Measurements from ENCODE around the gene LEO1.

The LEO1 gene
- total RNA-seq, result 8.0 to 43.1 (median 27.4) reads per million in 18 experiments

DNA sequence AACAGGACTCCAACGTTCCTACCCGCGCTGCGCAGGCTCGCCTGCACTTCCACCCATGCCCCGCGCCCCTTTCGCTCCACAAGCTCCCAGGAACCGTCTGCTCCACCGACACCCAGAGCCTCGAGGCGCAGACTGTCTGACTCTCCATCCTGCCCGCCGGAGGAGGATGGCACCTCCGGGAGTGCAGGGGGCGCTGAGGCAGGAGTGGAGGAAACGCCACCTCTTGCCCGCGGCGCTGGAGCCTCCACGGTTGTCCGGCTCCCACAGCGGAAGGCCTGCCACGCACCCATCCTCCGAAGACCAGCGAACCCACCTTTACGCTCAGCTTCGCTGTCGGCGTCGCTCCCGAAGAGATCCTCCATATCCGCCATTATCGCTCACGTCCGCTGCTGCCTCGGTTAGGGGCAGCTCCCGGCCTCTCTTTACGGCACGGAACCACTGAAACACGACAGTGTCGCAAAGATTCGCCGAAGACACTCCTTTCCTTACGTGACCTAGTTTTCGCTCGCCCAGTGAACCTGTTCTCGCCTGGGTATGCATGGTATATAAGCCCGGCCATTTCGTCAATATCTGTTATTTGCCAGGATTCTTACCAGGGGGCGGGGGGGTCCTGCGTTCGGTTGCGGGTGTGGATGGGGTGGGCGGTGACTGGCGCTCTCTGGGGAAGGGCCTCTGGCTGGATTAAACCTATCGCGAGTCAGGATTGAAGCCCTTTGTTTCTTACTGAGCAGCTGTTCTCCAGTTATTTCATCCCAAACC, at the start of gene LEO1:
TSS of gene LEO1 (minus strand) at position 404 of the 759 bp plus-strand sequence. CDS start at position 371, 33 bp downstream.
- peak; percentile 96 to 97 for DNase-seq

DNA sequence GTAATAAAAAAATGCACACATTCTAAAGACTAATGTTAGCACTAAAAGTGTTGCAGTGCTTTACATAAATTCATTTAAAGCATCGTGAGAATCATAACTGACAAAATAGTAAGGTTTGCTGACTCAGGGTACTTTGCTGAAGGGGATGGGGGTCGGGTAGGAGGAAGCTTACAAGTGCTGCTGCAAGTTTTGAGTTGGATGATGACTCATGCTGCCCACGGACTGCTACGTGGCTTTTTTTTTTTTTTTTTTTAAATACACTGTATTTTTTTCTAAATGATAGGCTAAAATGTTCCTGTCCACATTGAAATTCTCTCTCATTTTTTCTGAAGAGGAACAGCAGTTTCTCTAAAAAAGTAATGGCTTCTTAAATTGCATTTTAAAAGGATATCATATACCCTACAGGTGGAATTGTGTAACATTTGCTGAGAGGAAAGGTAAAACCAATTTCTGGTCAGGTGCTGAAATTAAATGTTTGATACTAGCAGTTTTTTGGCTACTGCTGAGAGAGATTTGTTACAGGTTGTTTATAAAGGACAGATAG, 49.6 kb upstream of the LEO1 start:
- peak; percentile 84 to 89 for DNase-seq

DNA sequence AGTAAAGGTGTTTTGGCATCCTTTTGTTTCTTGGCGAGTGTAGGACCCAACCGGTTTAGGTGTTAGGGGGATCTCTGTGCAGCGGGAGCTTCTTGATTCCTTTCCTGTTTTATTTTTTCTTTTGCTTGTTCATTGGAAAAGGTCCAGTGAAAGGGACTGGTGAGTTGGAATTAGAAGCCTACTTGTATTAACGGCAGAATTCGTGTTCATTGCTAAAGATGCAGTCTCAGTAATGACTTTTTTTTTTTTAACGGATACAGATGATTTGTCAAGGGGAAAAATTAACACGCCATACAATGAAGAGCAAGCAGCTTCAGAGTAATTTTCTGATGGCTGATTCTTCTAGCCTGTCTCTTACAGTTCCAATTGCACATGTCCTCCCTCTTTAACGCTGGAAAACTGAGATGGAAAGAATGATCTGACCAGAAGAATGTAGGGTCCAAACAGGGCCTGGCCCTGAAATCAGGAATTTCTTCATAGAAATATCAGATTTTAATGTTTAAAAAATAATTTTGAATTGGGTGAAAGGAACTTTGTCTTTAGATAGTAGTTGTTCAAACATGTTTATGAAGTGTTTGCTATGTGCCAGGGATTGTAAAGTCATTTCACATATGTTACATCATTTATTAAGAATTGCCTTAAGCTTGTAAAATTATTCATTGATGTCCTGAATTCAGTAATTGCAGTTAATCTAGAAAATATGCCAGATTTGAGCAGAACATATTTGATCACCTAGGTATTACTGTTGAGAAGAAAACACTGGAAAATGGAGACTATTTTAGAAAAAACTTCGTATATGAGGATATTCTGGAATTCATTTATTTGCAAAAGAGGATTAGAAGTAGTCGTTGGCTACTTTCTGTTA, 48.9 kb upstream of the LEO1 start:
- no peak for DNase-seq

DNA sequence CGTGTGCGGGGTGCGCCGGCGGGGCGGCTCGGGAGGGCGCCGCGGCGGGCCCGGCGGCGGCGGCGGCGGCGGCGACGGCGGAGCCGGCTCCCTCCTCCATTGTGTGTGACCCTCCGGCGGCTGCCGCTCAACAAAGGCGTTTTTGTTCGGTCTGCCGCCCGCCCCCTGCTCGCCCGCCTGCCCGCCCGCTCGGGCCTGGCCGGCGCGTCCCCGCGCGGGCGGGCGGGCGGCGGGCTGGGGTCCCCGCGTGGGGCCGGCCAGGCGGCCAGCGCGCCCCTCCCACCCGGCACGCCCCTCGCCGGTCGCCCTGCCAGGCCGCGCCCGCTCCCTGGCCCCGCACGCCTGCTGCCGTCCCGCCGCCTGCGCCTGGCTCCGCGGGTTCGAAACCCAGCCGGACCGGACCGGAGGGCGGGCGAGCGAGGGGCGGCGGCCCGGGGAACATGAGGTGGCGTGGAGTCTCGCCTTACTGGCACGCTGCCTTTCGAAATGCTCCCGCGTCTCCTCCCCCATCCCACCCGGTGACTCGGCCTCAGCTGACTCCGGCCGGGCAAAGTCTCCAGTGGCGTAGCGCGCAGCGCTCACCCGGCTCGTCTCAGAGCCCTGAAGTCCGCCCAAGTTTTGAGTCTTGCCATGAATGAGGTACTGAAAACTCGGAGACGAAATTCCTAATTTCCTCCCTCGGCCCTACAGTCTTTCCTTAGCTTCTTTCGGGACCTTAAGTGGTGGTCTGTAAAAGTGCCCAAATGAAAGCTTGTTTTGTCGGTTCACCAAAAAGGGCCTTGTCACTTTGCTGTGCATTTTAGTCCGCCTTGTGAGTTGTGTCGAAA, 48.0 kb upstream of the LEO1 start:
- peak; percentile 95 to 97 for DNase-seq

DNA sequence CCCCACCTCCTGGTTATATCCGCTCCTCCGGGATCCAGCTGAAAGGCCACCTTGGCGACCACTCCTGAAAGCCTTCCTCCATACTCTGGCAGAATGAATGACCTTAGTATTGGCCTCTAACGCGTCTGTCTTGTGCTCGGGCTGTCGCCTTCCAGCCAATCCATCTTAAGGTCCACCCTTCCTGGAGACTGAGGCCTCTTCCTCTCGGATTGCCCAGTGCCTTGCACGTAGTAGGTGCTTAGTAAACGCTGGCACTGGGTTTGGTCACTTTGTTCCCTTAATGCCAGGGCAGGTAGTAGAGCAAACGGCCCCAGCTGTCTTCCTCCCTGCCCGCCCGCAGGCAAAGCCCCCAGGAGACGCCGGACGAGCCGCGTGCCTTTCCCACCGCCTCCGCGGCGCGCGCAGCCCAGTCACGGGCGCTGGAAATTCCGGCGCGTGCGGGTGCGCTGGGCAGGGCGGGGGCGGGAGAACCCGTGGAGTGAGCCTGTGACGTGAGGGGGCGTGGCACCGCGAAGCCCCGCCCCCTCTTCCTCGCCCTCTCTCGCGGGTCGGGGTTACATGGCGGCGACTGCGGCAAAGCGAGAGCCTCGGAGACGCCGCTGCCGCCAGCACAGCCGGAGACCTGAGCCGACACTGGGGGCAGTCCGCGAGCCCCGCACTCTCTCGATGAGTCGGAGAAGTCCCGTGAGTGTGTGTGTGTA, 47.3 kb upstream of the LEO1 start, which contains the start of gene MAPK6:
TSS of gene MAPK6 (plus strand) at position 527 of the 701 bp plus-strand sequence. CDS start 27,242 bp downstream, outside the sequence.
- peak; percentile 95 for DNase-seq

DNA sequence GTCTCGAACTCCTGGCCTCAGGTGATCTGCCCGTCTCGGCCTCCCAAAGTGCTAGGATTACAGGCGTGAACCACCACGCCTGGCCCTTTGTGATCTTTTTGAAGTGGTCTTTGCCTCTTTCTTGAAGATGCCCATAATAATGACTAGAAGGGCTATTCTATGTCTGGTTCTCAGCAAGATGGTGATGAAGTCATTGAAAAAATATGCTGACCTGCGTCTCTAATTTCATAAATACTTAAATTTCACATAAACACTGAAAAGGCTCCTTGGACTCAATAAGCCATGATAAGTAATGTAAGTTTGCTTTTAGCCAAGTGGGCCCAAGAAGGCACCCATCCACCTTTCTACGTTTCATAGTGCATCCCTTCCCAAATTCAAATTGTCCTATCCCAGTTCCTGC, 46.7 kb upstream of the LEO1 start:
- DNase-seq, result no peak

DNA sequence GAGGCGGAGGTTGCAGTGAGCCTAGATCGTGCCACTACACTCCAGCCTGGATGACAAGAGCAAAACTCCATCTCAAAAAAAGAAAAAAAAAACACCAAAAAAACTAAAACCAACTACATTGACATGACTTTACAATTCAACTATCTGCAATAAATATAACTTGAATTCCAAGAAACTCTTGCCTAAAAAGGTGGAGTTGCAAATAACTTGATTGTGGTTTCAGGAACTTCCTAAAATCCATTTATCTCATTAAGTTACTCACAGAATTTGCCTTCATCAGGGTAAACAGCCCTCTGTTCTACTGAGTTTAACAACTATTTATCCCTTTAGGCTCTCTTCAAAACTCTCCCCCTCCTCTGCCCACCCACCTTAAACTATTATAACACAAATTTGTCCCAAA, 44.7 kb upstream of the LEO1 start:
- DNase-seq, result peak in 1 of 2 donors; percentile 80

DNA sequence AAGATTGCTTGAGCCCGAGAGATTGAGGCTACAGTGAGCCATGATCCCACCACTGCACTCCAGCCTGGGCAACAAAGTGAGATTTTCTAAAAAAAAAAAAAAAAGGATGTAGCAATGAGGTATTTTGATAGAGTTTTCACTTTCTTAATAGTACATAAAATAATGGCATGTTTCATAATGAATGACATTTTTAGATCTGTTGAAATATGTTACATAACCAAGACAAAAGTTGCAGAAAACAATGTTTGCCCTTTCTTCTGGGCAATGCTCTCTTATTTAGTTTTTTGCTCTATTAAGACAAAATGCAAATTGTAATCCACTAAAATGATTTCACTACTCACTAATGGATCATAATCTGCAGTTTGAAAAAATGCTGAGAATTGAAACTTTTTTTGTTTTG, 43.0 kb upstream of the LEO1 start:
- DNase-seq, result peak in 1 of 2 donors; percentile 87

DNA sequence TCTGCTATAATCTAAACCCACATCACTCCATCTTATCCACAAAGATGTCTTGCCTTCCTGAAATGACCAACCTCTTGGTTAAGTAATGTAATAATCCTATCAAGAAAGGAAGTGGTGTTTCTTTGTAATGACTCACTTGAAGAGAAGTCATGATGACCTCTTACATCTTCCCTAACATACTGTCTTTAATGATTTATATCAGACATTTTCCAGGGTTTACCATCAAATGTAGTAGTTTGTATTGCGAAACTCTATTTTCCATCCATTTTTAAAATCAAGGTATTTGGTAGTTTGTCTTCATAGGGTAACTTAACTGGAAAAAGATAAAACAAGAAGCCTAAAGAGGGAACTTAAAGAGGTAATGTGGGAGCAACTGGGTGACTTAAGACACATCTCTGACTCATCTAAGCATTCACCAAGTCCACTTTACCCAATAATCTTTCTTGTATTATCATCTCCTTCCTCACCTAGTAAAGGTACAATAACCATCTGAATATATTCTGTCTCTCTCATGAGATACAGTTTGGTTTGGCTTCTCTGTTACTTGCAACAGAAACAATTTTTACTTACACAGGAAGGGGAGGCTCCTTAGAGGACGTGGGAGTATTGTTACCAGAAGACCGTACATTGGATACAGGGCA, 41.7 kb upstream of the LEO1 start:
- peak; percentile 66 to 88 for DNase-seq

DNA sequence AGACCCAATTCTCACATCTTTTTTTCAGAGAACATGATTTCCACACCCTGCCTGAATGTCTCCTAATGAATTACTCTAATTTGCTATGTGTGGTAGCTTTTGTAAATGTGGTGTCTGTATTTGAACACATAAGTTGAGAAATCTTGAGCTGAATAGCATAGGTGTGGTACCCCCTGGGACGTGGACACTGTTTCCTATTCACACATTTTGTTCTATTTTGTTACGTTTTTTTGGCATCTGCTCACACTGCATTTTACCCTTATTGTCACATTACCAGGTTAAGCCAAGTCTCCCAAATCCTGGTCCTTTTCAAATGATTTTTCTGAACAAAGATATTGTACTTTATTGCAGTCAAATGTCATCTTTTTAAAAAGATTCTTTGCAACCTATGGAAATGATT, 40.6 kb upstream of the LEO1 start:
- no peak for DNase-seq

DNA sequence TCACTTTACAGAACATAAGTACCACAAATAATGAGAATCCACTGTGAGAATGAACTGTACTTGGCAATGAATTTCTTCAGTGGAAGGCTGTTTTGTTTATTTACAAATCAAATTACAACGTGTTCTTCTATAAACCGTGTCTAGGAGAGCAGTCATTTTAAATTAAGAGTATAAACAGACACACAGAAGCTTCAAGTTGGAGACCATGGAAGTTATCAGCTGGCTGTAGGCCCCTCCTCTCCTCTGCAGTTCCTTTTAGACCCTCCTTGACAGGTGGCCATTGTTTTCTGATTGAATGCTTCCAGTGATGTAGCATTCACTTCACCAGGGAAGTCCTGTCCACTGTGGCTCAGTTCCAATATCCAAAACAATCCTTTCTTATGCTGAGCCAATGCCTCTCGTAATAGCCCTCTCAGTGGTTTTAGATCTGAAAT, 40.1 kb upstream of the LEO1 start:
- no peak for DNase-seq

DNA sequence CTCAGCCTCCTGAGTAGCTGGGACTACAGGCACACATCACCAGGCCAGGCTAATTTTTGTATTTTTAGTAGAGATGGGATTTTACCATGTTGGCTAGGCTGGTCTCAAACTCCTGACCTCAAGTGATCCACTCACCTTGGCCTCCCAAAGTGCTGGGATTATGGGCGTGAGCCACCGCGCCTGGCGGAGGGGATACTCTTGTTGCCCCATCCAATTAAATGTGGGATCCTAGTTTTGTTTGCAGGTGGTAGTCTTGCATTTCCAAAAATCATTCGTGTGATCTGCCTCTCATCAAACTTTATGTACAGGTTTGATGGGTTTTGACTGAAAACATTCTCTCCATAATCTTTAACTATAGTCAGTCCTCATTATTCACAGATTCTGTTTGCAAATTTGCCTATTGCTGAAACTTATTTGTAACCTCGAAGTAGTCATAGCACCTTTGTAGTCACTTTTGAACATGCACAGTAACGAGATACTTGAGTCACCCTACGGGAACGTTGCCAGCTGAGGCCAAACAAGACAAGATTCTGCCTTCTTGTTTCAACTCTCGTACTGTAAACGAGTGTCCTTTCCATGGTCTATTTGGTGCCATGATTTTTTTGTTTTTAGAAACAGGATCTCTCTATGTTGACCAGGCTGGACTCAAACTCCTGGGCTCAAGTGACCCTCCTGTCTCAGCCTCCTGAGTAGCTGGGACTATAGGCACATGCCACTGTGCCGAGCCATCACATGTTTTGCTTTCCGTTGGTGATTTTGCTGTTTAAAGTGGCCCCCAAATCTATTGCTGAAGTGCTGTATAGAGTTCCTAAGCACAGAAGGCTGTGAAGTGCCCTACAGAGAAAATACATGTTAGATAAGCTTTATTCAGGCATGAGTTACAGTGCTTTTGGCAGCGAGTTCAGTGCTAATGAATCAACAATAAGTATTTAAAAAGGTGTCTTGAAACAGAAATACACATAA, 39.3 kb upstream of the LEO1 start:
- no peak for DNase-seq

DNA sequence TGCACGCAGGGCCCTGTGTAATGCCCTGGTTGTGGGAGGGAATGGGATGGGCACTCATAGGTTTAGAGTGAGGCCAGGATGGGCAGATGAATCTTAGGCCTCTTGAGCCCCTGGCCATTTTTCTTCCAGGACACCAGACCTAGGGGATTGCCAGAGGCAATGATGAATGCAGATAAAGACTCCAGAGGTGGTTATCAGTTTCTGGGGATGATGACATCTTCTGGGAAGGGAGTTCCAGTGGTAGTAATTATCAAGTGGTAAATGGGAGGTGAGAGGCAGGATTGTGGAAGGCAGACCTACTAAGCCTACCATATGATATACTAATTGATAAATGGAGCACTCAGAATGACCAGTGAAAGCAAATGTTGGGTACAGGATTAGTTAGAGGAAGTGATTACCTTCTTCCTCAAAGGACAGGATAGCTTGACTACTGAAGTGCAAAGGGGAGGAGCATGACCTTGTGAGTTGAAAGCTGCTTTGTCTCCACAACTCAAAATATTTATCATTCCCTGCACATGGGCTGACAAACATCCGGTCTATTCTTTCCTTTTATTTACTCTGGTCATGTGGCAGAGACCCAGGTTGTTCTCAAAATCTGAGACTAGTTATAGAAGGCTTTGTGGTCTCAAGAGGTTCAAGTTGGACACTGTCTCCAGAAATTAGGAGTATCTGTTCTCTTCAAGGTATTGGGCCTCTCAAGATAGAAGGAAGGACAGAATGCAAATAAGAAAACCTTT, 37.3 kb upstream of the LEO1 start:
- peak in 1 of 2 donors; percentile 22 for DNase-seq

DNA sequence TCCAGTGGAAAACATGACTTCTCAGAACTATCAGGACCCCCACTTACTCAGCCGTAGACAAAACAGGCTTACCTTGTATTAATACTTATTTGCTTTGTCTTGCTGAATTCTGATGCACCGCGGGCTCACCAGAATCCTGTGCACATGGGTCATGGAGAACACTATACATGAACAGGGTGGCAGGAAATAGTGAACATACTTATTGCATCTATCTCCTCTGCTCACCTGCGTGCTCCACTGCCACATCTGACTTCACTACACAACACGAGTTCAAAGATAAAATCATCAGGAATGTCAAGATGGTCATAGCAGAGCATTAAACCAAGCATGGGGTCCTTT, 36.8 kb upstream of the LEO1 start:
- DNase-seq, result no peak

DNA sequence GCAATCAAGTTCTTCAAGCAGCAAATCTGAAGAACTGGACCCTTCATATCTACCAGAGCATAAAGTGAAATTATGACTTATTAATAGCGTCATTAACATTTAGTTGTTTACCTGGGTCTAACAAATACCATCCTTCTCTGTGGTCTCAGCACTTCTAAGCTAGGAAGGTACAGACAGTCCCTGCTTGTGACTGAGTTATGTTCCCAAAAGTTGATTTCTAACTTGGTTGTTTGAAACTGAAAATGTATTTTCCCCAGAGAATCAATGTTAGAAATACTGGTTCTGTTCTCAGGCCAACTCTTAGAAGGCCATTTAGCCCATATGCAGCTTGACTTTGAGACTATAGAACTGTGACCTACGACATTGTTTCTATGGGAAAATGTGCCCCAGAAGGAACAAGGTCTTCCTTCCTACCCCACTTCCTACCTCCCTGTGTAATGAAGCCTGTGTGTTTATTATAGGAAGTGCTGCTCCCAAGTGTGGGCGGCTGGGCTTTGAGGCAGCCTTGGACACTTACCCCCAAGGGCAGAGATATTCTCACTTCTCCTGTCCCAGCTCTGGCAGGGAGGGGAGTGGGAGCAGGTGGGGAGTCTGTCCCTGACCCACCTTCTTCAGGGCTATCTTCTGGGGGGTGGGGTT, 35.2 kb upstream of the LEO1 start:
- peak; percentile 61 to 75 for DNase-seq

DNA sequence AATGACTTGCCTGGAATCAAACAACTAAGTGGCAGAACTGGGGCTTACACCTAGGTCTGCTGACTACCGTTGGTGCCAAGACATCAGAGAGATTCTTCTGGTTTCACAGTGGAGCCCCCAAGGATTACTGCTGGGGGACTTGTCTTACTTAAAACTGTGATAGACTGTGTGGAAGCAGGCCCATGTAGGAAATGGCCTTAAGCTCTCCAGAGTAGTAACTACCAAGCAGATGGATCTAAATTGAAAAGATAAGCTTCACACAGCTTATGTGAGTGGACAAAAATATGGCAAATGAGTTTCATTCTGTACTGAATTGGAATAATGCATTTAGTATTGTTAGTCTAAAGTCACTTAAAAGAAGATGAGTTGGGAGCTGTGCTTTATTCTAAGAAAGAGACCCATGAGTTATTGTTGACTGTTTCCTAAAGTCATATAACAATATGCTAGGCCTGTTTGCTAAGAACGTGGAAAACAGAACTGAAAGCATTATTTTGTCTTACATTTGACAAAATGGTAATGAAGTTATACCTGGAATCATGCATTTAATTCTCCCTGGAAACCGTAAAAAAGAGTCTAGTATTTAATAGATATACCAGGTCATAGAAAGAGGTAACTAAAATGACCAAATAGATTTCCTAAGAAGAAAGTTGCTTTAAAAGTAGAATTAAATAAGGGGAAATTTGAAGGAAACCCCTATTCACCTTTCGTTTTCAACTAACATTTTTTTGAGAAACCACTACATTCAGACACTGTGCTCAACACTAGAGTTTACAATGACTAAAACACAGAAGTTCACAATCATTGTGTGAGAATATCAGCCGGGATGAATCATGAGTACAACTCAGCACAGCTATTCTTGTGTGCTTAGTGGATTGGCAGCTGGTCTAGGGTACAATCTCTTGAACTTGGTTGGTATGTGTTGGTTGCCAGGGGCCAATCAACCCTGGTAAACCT, 34.4 kb upstream of the LEO1 start:
- DNase-seq, result peak; percentile 9 to 35

DNA sequence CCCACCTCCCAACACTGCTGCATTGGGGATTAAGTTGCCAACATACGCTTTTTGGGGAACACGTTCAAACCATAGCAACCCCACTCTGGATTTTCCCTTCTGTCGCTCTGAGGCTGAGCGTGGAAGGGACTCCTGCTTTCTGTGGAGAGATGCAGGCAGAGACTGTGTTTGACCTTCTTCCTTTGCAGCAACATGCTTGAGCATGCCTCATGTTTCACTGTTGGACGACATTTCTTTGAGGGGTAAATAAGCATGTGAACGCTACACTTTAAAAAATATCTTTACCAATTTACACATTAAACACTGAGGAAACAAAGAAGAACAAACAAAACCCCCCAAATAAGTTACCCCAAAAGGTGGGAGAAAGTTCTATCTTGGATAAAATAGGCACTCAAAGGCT, 33.2 kb upstream of the LEO1 start:
- DNase-seq, result no peak

DNA sequence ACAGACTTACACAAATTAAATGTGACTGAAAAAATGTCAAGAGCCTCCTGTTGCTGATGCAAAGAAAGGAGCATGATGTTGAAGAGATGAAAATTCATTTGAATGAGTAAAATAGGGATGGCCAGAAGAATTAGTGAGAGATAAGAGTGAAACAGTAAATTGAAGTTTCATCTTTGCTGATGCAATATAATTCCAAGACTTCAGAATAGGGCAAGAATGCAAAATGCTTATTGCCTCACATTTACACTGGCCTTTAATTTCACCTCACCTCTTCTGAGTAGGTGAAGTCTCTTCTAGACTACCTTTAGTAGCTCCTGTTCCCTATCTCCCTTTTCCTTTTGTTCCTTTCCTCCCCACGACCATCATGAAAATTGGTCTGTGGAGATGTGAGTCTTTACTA, 32.1 kb upstream of the LEO1 start:
- no peak for DNase-seq
